H1 (cell line): ENCODE measurements around the gene GFPT1. TPM values are rescaled to one million over a fixed set of nuclear protein-coding genes. Genes with fewer than 3 reads are reported as not detected.

Experiments used
- CTCF ChIA-PET: fragments of 300-600 bp; sonication (Branson Sonifier 250); formaldehyde crosslinking; loops from one replicate; lab custom pipeline; 2021; ENCODE audit not compliant: partially characterized antibody; lab: Charles Lee
- POLR2A ChIA-PET: fragments of 300-600 bp; sonication (Branson Sonifier 250); formaldehyde crosslinking; loops from one replicate; lab custom pipeline; 2021; ENCODE audit warnings: inconsistent platforms; ENCODE audit not compliant: partially characterized antibody; lab: Charles Lee
- DNase-seq, 2 experiments: peaks; one replicate each; pipeline versions ENCODE4 v3.0.0 to v3.0.0-alpha.2; 2010 to 2022; ENCODE audit warnings: low spot score in 2 of 2, low read depth in 1 of 2, mixed read lengths in 1 of 2
- FAIRE-seq: peaks from 2 replicates; lab custom pipeline; 2011; peaks lifted over from hg19 to GRCh38; lab: Jason Lieb, UNC
- H2AFZ ChIP-seq: 2 replicates; pipeline ENCODE4 v1.8.1; 2012; ENCODE audit warnings: low read length, inconsistent platforms
- H2AK5ac ChIP-seq: 2 replicates; pipeline ENCODE4 v1.6.1; 2013; ENCODE audit warnings: low read depth, low read length
- H2BK120ac ChIP-seq: replicated peaks from 2 replicates; pipeline ENCODE3; 2013; ENCODE audit warnings: low read depth, low read length, inconsistent platforms
- H2BK12ac ChIP-seq: 2 replicates; pipeline ENCODE4 v1.6.1; 2013; ENCODE audit warnings: low read depth, low read length
- H2BK15ac ChIP-seq: 2 replicates; pipeline ENCODE4 v1.6.1; 2013; ENCODE audit warnings: low read length
- H2BK20ac ChIP-seq: 2 replicates; pipeline ENCODE4 v1.6.1; 2013; ENCODE audit warnings: low read length
- H2BK5ac ChIP-seq: 2 replicates; pipeline ENCODE4 v1.6.1; 2013; ENCODE audit warnings: low read depth, low read length
- H3K14ac ChIP-seq: 2 replicates; pipeline ENCODE4 v1.6.1; 2013; ENCODE audit warnings: inconsistent platforms; ENCODE audit not compliant: insufficient read length
- H3K18ac ChIP-seq: 2 replicates; pipeline ENCODE4 v1.6.1; 2013; ENCODE audit warnings: low read length; ENCODE audit errors: extremely low read depth
- H3K23ac ChIP-seq: 2 replicates; pipeline ENCODE4 v1.6.1; 2013; ENCODE audit warnings: inconsistent platforms; ENCODE audit not compliant: insufficient read length
- H3K23me2 ChIP-seq: 2 replicates; pipeline ENCODE4 v1.6.1; 2013; ENCODE audit warnings: low read depth, low read length
- H3K27ac ChIP-seq: 2 replicates; pipeline ENCODE4 v1.6.1; 2011; ENCODE audit warnings: low read depth, low read length, inconsistent platforms
- H3K27me3 ChIP-seq, 4 experiments: replicated peaks in 1 of 4; 1 replicate in 1 of 4; 2 replicates in 3 of 4; pipeline versions ENCODE4 v1.6.1 to v1.8.1; 2011 to 2013; ENCODE audit warnings: low read length in 3 of 4, mild to moderate bottlenecking in 3 of 4, inconsistent platforms in 2 of 4, mixed read lengths in 2 of 4, moderate library complexity in 1 of 4; ENCODE audit not compliant: control insufficient read depth in 3 of 4, insufficient read depth in 3 of 4; ENCODE audit errors: extremely low read depth in 1 of 4
- H3K36me3 ChIP-seq, 4 experiments: 2 replicates each; pipeline versions ENCODE4 v1.6.1 to v1.8.1; 2011 to 2013; ENCODE audit warnings: mild to moderate bottlenecking in 4 of 4, low read length in 3 of 4, moderate library complexity in 2 of 4, control low read depth in 1 of 4, inconsistent platforms in 1 of 4; ENCODE audit not compliant: insufficient read depth in 4 of 4, control insufficient read depth in 2 of 4
- H3K4ac ChIP-seq: replicated peaks from 2 replicates; pipeline ENCODE3; 2013; ENCODE audit warnings: low read length, low read depth, mixed read lengths, inconsistent platforms; ENCODE audit not compliant: insufficient read length
- H3K4me1 ChIP-seq, 4 experiments: replicated peaks in 1 of 4; 1 replicate in 1 of 4; 2 replicates in 3 of 4; pipeline versions ENCODE4 v1.6.1 to v1.8.1; 2011 to 2013; ENCODE audit warnings: low read length in 3 of 4, inconsistent platforms in 2 of 4, mixed read lengths in 1 of 4; ENCODE audit not compliant: insufficient read depth in 4 of 4, control insufficient read depth in 3 of 4
- H3K4me2 ChIP-seq, 2 experiments: 2 replicates each; pipeline versions ENCODE4 v1.6.1 to v1.8.1; 2011 to 2013; ENCODE audit warnings: low read depth in 2 of 2, low read length in 2 of 2, control low read depth in 1 of 2, inconsistent platforms in 1 of 2, mild to moderate bottlenecking in 1 of 2; ENCODE audit not compliant: insufficient read depth in 1 of 2
- H3K4me3 ChIP-seq, 4 experiments: fragments of 200-600, 300-600 bp in 1 of 4; sonication (generic), shearing (Covaris generic), sonication (Bioruptor Twin) in 1 of 4; 2 replicates each; pipeline versions ENCODE4 v1.5.1 to v1.8.1; 2011 to 2016; ENCODE audit warnings: low read length in 4 of 4, low read depth in 3 of 4, control low read depth in 2 of 4, inconsistent platforms in 2 of 4, mild to moderate bottlenecking in 2 of 4, mixed read lengths in 1 of 4, moderate library complexity in 1 of 4; ENCODE audit not compliant: insufficient read depth in 2 of 4; ENCODE audit errors: extremely low read depth in 1 of 4
- H3K56ac ChIP-seq: replicated peaks from 2 replicates; pipeline ENCODE3; 2013; ENCODE audit warnings: low read depth, mild to moderate bottlenecking, mixed read lengths, low read length, inconsistent platforms; ENCODE audit not compliant: insufficient read length
- H3K79me1 ChIP-seq: 2 replicates; pipeline ENCODE4 v1.6.1; 2013; ENCODE audit warnings: low read depth, low read length, control low read depth
- H3K79me2 ChIP-seq, 2 experiments: 2 replicates each; pipeline versions ENCODE4 v1.6.1 to v1.8.1; 2012 to 2013; ENCODE audit warnings: low read length in 2 of 2, mild to moderate bottlenecking in 2 of 2, inconsistent platforms in 1 of 2; ENCODE audit not compliant: insufficient read depth in 2 of 2, control insufficient read depth in 1 of 2
- H3K9ac ChIP-seq, 4 experiments: replicated peaks in 1 of 4; 1 replicate in 1 of 4; 2 replicates in 3 of 4; pipeline versions ENCODE4 v1.6.1 to v1.8.1; 2011 to 2013; ENCODE audit warnings: low read depth in 3 of 4, low read length in 3 of 4, control low read depth in 2 of 4, mild to moderate bottlenecking in 2 of 4, moderate library complexity in 2 of 4, inconsistent platforms in 1 of 4; ENCODE audit errors: extremely low read depth in 1 of 4
- H3K9me3 ChIP-seq, 2 experiments: 2 replicates each; pipeline versions ENCODE4 v1.6.1 to v1.8.1; 2012 to 2013; ENCODE audit warnings: mild to moderate bottlenecking in 2 of 2, moderate library complexity in 2 of 2, control low read depth in 1 of 2, inconsistent platforms in 1 of 2, low read depth in 1 of 2, low read length in 1 of 2, mixed read lengths in 1 of 2; ENCODE audit not compliant: insufficient read depth in 2 of 2
- H4K20me1 ChIP-seq, 2 experiments: replicated peaks in 1 of 2; 2 replicates each; pipeline versions ENCODE3 to v1.8.1; 2011 to 2013; ENCODE audit warnings: inconsistent platforms in 2 of 2, low read length in 2 of 2, mild to moderate bottlenecking in 1 of 2; ENCODE audit not compliant: insufficient read depth in 2 of 2, control insufficient read depth in 1 of 2
- H4K5ac ChIP-seq: 2 replicates; pipeline ENCODE4 v1.6.1; 2013; ENCODE audit warnings: low read length, low read depth, mixed read lengths, inconsistent platforms; ENCODE audit not compliant: insufficient read length
- H4K8ac ChIP-seq: 2 replicates; pipeline ENCODE4 v1.8.0; 2013; ENCODE audit warnings: mild to moderate bottlenecking, moderate library complexity, low read length, inconsistent platforms; ENCODE audit not compliant: insufficient read depth; ENCODE audit errors: extremely low read depth
- H4K91ac ChIP-seq: replicated peaks from 2 replicates; pipeline ENCODE3; 2013; ENCODE audit warnings: low read length, mixed read lengths, inconsistent platforms; ENCODE audit not compliant: insufficient read length
- BACH1 ChIP-seq: IDR thresholded peaks from 2 replicates; pipeline ENCODE4 v1.6.1; 2012; ENCODE audit warnings: low read length, improper control_type of control experiment
- FOSL1 ChIP-seq: IDR thresholded peaks from 2 replicates; pipeline ENCODE4 v1.6.1; 2011; ENCODE audit warnings: mild to moderate bottlenecking, low read depth, low read length, moderate library complexity; ENCODE audit not compliant: insufficient read depth
- polyA plus RNA-seq, 7 experiments: library from polyadenylated mRNA; depleted of rRNA in 3 of 7; stranded (reverse) in 5 of 7; unstranded in 2 of 7; fragments of >200 nt in 5 of 7; fragments of 200-250 nt in 2 of 7; gene quantifications; 1 replicate in 5 of 7; 2 replicates in 1 of 7; 4 replicates in 1 of 7; pipeline versions ENCODE4 v1.2.1 to v1.2.3, GENCODE V29; 2011 to 2013; ENCODE audit warnings: missing spikeins in 2 of 7, mixed read lengths in 2 of 7
- total RNA-seq: library from RNA; stranded (reverse); fragmentation: NEBNext Ultra II Directional; extraction: Animal tissue kit (Norgen Biotek cat#: 25700); gene quantifications from 2 replicates; pipeline ENCODE4 v1.2.1, GENCODE V29; 2021

Gene GFPT1
- total and polyA plus RNA-seq, 2 of the 8 experiments (the other 6 are each of a cell fraction or from before 2014, with no cell fraction given) = 13.3 to 76.2 TPM

GRCh38 chr2:69397234-69397633 is 10.2 kb upstream of the GFPT1 start:
- Histone ChIP-seq H2BK12ac (no peak overlapping the region), H3K9me3 (no peaks in the 10 kb centered on the region), H4K91ac (no peak overlapping the region), H3K23me2 (no peaks in the 10 kb centered on the region), H3K36me3 (peaks cover 0 to 9% (median 5%) of the 10 kb centered on the region in 4 experiments; a peak in 3 of 8 replicates), H2BK5ac (no peak overlapping the region), H4K20me1 (no peaks in the 10 kb centered on the region), H3K4me2 (no peak overlapping the region), H3K9ac (no peak overlapping the region), H3K4ac (no peak overlapping the region), H3K27ac (no peak overlapping the region), H4K5ac (no peak overlapping the region), H3K27me3 (no peaks in the 10 kb centered on the region), H3K79me2 (no peaks in the 10 kb centered on the region), H3K18ac (no peak overlapping the region), H2BK15ac (no peak overlapping the region), H3K14ac (no peak overlapping the region), H3K79me1 (no peaks in the 10 kb centered on the region), H2AK5ac (no peak overlapping the region), H3K4me3 (no peak overlapping the region), H3K4me1 (no peaks in the 10 kb centered on the region), H3K56ac (no peak overlapping the region), H2AFZ (no peak overlapping the region), H2BK120ac (no peak overlapping the region), H3K23ac (no peak overlapping the region), H4K8ac (no peak overlapping the region), H2BK20ac (no peak overlapping the region)
- CTCF ChIA-PET = interaction anchor here (1.4 kb wide), 1 partner anchor 22 kb away, joined by 3 read pairs; no protein-coding TSS in a partner anchor
- FAIRE-seq = no peak
- DNase-seq = no peak
- POLR2A ChIA-PET = no interaction called here
- TF ChIP-seq BACH1 (no peak), FOSL1 (no peak)
